K562 (cell line): ENCODE results near the gene C2orf42. TPM values are rescaled to one million over a fixed set of nuclear protein-coding genes. Genes with fewer than 3 reads are reported as not detected.

Experiments used
- BCOR ChIP-seq: fragments of 450-650 bp; IDR thresholded peaks from 2 replicates; pipeline ENCODE4 v1.6.1; 2016
- CHD2 ChIP-seq: IDR thresholded peaks from 2 replicates; pipeline ENCODE4 v1.6.1; 2011; ENCODE audit warnings: low read depth, low read length
- HDGF ChIP-seq: fragments of 450-650 bp; IDR thresholded peaks from 2 replicates; pipeline ENCODE4 v1.6.1; 2016
- HSF4 ChIP-seq: fragments of 250-450 bp; sonication (Bioruptor Pico); IDR thresholded peaks from 2 replicates; pipeline ENCODE4 v2.1.2; 2022; ENCODE audit warnings: mild to moderate bottlenecking, moderate library complexity, borderline replicate concordance
- MEIS2 ChIP-seq: fragments of 450-650 bp; IDR thresholded peaks from 2 replicates; pipeline ENCODE4 v1.6.1; 2014; ENCODE audit warnings: mild to moderate bottlenecking; ENCODE audit not compliant: partially characterized antibody
- MTA3 ChIP-seq: fragments of 450-650 bp; formaldehyde crosslinking; IDR thresholded peaks from 2 replicates; pipeline ENCODE4 v1.6.1; 2017; ENCODE audit warnings: mild to moderate bottlenecking, borderline replicate concordance
- NR4A1 ChIP-seq, 2 experiments: fragments of 250-450 bp in 1 of 2; fragments of 450-650 bp in 1 of 2; sonication (Bioruptor Pico) in 1 of 2; IDR thresholded peaks; 2 replicates each; pipeline versions ENCODE4 v1.4.0 to v1.6.1; 2016 to 2020; ENCODE audit warnings: mild to moderate bottlenecking in 2 of 2, missing compliant biosample characterization in 1 of 2, missing genetic modification characterization in 1 of 2, moderate library complexity in 1 of 2
- POLR2AphosphoS5 ChIP-seq: IDR thresholded peaks from 2 replicates; pipeline ENCODE4 v1.6.1; 2011; ENCODE audit warnings: mild to moderate bottlenecking, low read depth, low read length, moderate library complexity; ENCODE audit not compliant: control insufficient read depth, insufficient read depth
- POLR2B ChIP-seq: fragments of 450-650 bp; IDR thresholded peaks from 2 replicates; pipeline ENCODE4 v1.6.1; 2018; ENCODE audit warnings: low read depth; ENCODE audit not compliant: partially characterized antibody
- PTTG1 ChIP-seq: fragments of 450-650 bp; IDR thresholded peaks from 2 replicates; pipeline ENCODE4 v1.6.1; 2016; ENCODE audit warnings: low read depth, mild to moderate bottlenecking, missing genetic modification characterization, missing compliant biosample characterization
- SMARCC2 ChIP-seq: fragments of 450-650 bp; IDR thresholded peaks from 2 replicates; pipeline ENCODE4 v1.6.1; 2017; ENCODE audit warnings: antibody characterized with exemption, moderate library complexity, mild to moderate bottlenecking, low read depth
- TEAD1 ChIP-seq, 2 experiments: fragments of 450-650 bp in 1 of 2; sonication (generic) in 1 of 2; formaldehyde crosslinking; IDR thresholded peaks; 2 replicates each; pipeline versions ENCODE4 v1.4.0 to v1.8.0; 2020 to 2022; ENCODE audit warnings: mild to moderate bottlenecking in 2 of 2, missing genetic modification reagents in 1 of 2
- ZFP1 ChIP-seq: fragments of 450-650 bp; formaldehyde crosslinking; IDR thresholded peaks from 2 replicates; pipeline ENCODE4 v1.4.0; 2020; ENCODE audit warnings: mild to moderate bottlenecking, mixed read lengths
- ZFP36 ChIP-seq: fragments of 150-350 bp; IDR thresholded peaks from 2 replicates; pipeline ENCODE4 v1.6.1; 2018; ENCODE audit warnings: low read length, low read depth; ENCODE audit not compliant: partially characterized antibody
- ZNF174 ChIP-seq: fragments of 250-450 bp; sonication (Bioruptor Pico); IDR thresholded peaks from 2 replicates; pipeline ENCODE4 v1.4.0; 2020; ENCODE audit warnings: mild to moderate bottlenecking
- ZNF668 ChIP-seq: fragments of 250-450 bp; sonication (Bioruptor Pico); IDR thresholded peaks from 2 replicates; pipeline ENCODE4 v1.8.0; 2022; ENCODE audit warnings: mild to moderate bottlenecking, inconsistent platforms
- polyA plus RNA-seq, 8 experiments: library from polyadenylated mRNA; depleted of rRNA in 4 of 8; stranded (reverse) in 5 of 8; unstranded in 3 of 8; fragments of >200 nt; fragmentation: Nextera tagmentation in 2 of 8; fragmentation: Illumina TruSeq in 1 of 8; extraction: Ambion mirVana in 2 of 8; extraction: Trizol in 1 of 8; gene quantifications; 2 replicates each; pipeline versions ENCODE4 v1.2.1 to v1.2.3, GENCODE V29; 2011 to 2014; ENCODE audit warnings: inconsistent platforms in 1 of 8, missing spikeins in 1 of 8
- total RNA-seq, 7 experiments: library from RNA; depleted of rRNA in 6 of 7; stranded (reverse); fragments of >200 nt in 6 of 7; fragmentation: Illumina TruSeq in 2 of 7; extraction: Trizol in 2 of 7; gene quantifications; 2 replicates each; pipeline versions ENCODE4 v1.2.1 to v1.2.3, GENCODE V29; 2011 to 2021; ENCODE audit warnings: low replicate concordance in 1 of 7
- TF ChIP-seq, protein P1 (sequence below): sonication (generic); formaldehyde crosslinking; IDR thresholded peaks from 2 replicates; pipeline ENCODE4 v1.8.1; 2023; ENCODE audit warnings: mild to moderate bottlenecking, missing genetic modification reagents
- TF ChIP-seq, protein P2 (sequence below): fragments of 200-800 bp; sonication (Bioruptor generic); IDR thresholded peaks from 2 replicates; pipeline ENCODE4 v1.6.1; 2017; ENCODE audit warnings: missing genetic modification characterization, missing compliant biosample characterization
- TF ChIP-seq, protein P3 (sequence below): fragments of 450-650 bp; IDR thresholded peaks from 2 replicates; pipeline ENCODE4 v1.6.1; 2016; ENCODE audit warnings: borderline replicate concordance
- TF ChIP-seq, protein P4 (sequence below): fragments of 250-450 bp; sonication (Bioruptor Pico); IDR thresholded peaks from 2 replicates; pipeline ENCODE4 v1.4.0; 2020; ENCODE audit warnings: borderline replicate concordance

Gene C2orf42
- total and polyA plus RNA-seq, 9 of the 15 experiments (the other 6 are each of a cell fraction or from before 2014, with no cell fraction given), result 4.6 to 10.9 (median 7.5) TPM

DNA sequence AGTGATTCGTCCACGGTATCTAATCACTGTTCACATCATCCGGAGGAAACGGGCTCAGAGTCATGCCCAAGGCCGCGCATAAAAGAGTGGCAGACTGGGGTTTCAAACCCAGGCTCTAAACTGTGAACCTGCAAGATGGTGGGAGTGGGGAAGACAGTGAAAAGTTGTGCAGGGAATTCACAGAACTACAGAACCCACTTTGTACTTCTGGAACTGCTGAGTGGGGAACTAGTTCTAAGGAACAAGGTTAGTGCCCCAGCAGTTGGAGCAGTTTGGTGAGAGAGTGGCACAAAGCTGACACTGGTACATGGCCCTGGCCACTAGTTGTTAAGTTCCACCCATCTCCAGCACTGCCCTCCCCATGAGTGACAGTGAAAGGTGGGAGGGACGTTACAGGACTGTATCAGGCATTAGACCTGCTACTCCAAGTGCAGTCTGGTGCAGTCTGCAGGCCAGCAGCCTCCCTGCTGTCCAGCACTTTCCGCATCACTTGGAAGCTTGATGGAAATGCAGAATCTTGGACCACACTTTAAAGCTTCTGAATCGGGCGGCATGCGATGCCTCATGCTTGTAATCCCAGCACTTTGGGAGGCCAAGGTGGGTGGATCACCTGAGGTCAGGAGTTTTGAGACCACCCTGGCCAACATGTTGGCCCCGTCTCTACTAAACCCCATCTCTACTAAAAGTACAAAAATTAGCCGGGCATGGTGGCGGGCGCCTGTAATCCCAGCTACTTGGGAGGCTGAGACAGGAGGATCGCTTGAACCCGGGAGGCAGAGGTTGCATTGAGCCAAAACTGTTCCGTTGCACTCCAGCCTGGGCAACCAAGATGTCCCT, 47.3 kb downstream of the C2orf42 start (continued):
- no peak for TF ChIP-seq SMARCC2
- TF ChIP-seq TEAD1 (CRISPR knock-in tag; IDR thresholded peaks at IDR 0.05), result peak in 1 of 2 experiments; percentile 4; a peak in 1 of 4 replicates
- TF ChIP-seq, protein P1, sequence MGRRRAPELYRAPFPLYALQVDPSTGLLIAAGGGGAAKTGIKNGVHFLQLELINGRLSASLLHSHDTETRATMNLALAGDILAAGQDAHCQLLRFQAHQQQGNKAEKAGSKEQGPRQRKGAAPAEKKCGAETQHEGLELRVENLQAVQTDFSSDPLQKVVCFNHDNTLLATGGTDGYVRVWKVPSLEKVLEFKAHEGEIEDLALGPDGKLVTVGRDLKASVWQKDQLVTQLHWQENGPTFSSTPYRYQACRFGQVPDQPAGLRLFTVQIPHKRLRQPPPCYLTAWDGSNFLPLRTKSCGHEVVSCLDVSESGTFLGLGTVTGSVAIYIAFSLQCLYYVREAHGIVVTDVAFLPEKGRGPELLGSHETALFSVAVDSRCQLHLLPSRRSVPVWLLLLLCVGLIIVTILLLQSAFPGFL (CRISPR knock-in tag), result peak; percentile 80; the same call in 1 of the 2 replicates
- no peak for TF ChIP-seq CHD2
- TF ChIP-seq HSF4, result 0 out of 2 replicates have a peak, but pooled peaks have one; percentile 29
- peak; percentile 61; the same call in 1 of the 2 replicates for TF ChIP-seq HDGF
- peak; percentile 3; the same call in 1 of the 2 replicates for TF ChIP-seq ZFP1 (CRISPR knock-in tag)
- TF ChIP-seq, protein P2, sequence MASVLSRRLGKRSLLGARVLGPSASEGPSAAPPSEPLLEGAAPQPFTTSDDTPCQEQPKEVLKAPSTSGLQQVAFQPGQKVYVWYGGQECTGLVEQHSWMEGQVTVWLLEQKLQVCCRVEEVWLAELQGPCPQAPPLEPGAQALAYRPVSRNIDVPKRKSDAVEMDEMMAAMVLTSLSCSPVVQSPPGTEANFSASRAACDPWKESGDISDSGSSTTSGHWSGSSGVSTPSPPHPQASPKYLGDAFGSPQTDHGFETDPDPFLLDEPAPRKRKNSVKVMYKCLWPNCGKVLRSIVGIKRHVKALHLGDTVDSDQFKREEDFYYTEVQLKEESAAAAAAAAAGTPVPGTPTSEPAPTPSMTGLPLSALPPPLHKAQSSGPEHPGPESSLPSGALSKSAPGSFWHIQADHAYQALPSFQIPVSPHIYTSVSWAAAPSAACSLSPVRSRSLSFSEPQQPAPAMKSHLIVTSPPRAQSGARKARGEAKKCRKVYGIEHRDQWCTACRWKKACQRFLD (CRISPR knock-in tag), result 0 out of 2 replicates have a peak, but pooled peaks have one; percentile 17
- TF ChIP-seq POLR2AphosphoS5, result peak; percentile 30
- peak; percentile 28; the same call in 1 of the 2 replicates for TF ChIP-seq PTTG1
- TF ChIP-seq, protein P3, sequence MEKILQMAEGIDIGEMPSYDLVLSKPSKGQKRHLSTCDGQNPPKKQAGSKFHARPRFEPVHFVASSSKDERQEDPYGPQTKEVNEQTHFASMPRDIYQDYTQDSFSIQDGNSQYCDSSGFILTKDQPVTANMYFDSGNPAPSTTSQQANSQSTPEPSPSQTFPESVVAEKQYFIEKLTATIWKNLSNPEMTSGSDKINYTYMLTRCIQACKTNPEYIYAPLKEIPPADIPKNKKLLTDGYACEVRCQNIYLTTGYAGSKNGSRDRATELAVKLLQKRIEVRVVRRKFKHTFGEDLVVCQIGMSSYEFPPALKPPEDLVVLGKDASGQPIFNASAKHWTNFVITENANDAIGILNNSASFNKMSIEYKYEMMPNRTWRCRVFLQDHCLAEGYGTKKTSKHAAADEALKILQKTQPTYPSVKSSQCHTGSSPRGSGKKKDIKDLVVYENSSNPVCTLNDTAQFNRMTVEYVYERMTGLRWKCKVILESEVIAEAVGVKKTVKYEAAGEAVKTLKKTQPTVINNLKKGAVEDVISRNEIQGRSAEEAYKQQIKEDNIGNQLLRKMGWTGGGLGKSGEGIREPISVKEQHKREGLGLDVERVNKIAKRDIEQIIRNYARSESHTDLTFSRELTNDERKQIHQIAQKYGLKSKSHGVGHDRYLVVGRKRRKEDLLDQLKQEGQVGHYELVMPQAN, result no peak
- 0 out of 2 replicates have a peak, but pooled peaks have one; percentile 32 for TF ChIP-seq BCOR
- no peak for TF ChIP-seq NR4A1 (CRISPR knock-in tag; IDR thresholded peaks at IDR 0.05)
- peak; percentile 57; the same call in 1 of the 2 replicates for TF ChIP-seq NR4A1 (tag; IDR thresholded peaks at IDR 0.05)
- TF ChIP-seq ZNF174 (CRISPR knock-in tag), result 0 out of 2 replicates have a peak, but pooled peaks have one; percentile 56
- TF ChIP-seq MTA3, result peak; percentile 54
- TF ChIP-seq ZFP36, result peak; percentile 40
- TF ChIP-seq, protein P4, sequence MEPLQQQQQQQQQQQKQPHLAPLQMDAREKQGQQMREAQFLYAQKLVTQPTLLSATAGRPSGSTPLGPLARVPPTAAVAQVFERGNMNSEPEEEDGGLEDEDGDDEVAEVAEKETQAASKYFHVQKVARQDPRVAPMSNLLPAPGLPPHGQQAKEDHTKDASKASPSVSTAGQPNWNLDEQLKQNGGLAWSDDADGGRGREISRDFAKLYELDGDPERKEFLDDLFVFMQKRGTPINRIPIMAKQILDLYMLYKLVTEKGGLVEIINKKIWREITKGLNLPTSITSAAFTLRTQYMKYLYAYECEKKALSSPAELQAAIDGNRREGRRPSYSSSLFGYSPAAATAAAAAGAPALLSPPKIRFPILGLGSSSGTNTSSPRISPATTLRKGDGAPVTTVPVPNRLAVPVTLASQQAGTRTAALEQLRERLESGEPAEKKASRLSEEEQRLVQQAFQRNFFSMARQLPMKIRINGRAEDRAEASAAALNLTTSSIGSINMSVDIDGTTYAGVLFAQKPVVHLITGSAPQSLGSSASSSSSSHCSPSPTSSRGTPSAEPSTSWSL (CRISPR knock-in tag), result no peak
- peak; percentile 45 for TF ChIP-seq MEIS2
- peak; percentile 24 for TF ChIP-seq POLR2B
- TF ChIP-seq ZNF668 (CRISPR knock-in tag), result 0 out of 2 replicates have a peak, but pooled peaks have one; percentile 39
